K562 (cell line): ENCODE measurements around the gene GPR4.
A peak's percentile ranks its signal among the peaks of the same experiment; 100 is the strongest.

ENCODE experiments used
- CBX3 ChIP-seq, 2 experiments: IDR thresholded peaks; 1 replicate in 1 of 2; 2 replicates in 1 of 2; pipeline ENCODE4 v1.6.1; 2012; ENCODE audit warnings: inconsistent platforms in 2 of 2, low read length in 2 of 2, borderline replicate concordance in 1 of 2, control low read depth in 1 of 2
- CREB1 ChIP-seq, 2 experiments: sonication (generic) in 1 of 2; formaldehyde crosslinking in 1 of 2; IDR thresholded peaks; 2 replicates each; pipeline versions ENCODE4 v1.6.1 to v1.8.0; 2012 to 2022; ENCODE audit warnings: inconsistent platforms in 1 of 2, mild to moderate bottlenecking in 1 of 2, missing genetic modification reagents in 1 of 2, moderate library complexity in 1 of 2
- ESRRB ChIP-seq: fragments of 250-450 bp; sonication (Bioruptor Pico); IDR thresholded peaks from 2 replicates; pipeline ENCODE4 v1.5.0; 2020; ENCODE audit warnings: mild to moderate bottlenecking, moderate library complexity, borderline replicate concordance
- FOS ChIP-seq: IDR thresholded peaks from 3 replicates; pipeline ENCODE4 v1.6.1; 2011; ENCODE audit not compliant: insufficient read length; ENCODE audit errors: extremely low read depth
- HMGN3 ChIP-seq: IDR thresholded peaks from 2 replicates; pipeline ENCODE4 v1.6.1; 2011; ENCODE audit warnings: borderline replicate concordance, low read depth, mild to moderate bottlenecking, mixed read lengths, low read length; ENCODE audit not compliant: insufficient read length; ENCODE audit errors: extremely low read depth
- L3MBTL2 ChIP-seq: fragments of 450-650 bp; IDR thresholded peaks from 2 replicates; pipeline ENCODE4 v1.6.1; 2016; ENCODE audit warnings: mild to moderate bottlenecking, moderate library complexity
- MCM2 ChIP-seq: fragments of 450-650 bp; IDR thresholded peaks from 2 replicates; pipeline ENCODE4 v1.6.1; 2017; ENCODE audit warnings: low read depth, mild to moderate bottlenecking
- POLR2A ChIP-seq: fragments of 450-650 bp; conservative IDR thresholded peaks from 2 replicates; pipeline ENCODE4 v1.6.1; 2016
- RAD21 ChIP-seq, 2 experiments: fragments of 250-450 bp in 1 of 2; fragments of 450-650 bp in 1 of 2; sonication (Bioruptor Pico) in 1 of 2; formaldehyde crosslinking in 1 of 2; IDR thresholded peaks in 1 of 2; conservative IDR thresholded peaks in 1 of 2; 2 replicates each; pipeline versions ENCODE4 v1.4.0 to v1.8.0; 2020 to 2022; ENCODE audit warnings: mild to moderate bottlenecking in 2 of 2, moderate library complexity in 1 of 2
- SP1 ChIP-seq: sonication (generic); formaldehyde crosslinking; IDR thresholded peaks from 2 replicates; pipeline ENCODE4 v1.8.1; 2022; ENCODE audit warnings: mild to moderate bottlenecking, missing genetic modification reagents
- TCF7 ChIP-seq: sonication (generic); IDR thresholded peaks from 2 replicates; pipeline ENCODE4 v1.6.1; 2016; ENCODE audit warnings: antibody characterized with exemption, borderline replicate concordance
- ZNF57 ChIP-seq: fragments of 450-650 bp; formaldehyde crosslinking; IDR thresholded peaks from 2 replicates; pipeline ENCODE4 v1.4.0; 2020; ENCODE audit warnings: mild to moderate bottlenecking, moderate library complexity
- TF ChIP-seq, protein P1 (sequence below): conservative IDR thresholded peaks from 2 replicates; pipeline ENCODE4 v1.6.1; 2011; ENCODE audit warnings: low read depth, mild to moderate bottlenecking, low read length; ENCODE audit not compliant: control insufficient read depth
- TF ChIP-seq, protein P2 (sequence below): sonication (generic); formaldehyde crosslinking; IDR thresholded peaks from 2 replicates; pipeline ENCODE4 v1.8.0; 2022; ENCODE audit warnings: mild to moderate bottlenecking, low read depth, missing genetic modification reagents

- TF ChIP-seq RAD21 (CRISPR knock-in tag; conservative IDR thresholded peaks at IDR 0.05 in 1 of 2, IDR thresholded peaks at IDR 0.05 in 1 of 2) (no peak; a peak in 1 of 4 replicates), HMGN3 (peak; percentile 53), MCM2 (no peak), SP1 (peak; percentile 46; the same call in 1 of the 2 replicates), POLR2A (peak; percentile 71), L3MBTL2 (peak; percentile 29; the same call in 1 of the 2 replicates), TCF7 (no peak), ESRRB (CRISPR knock-in tag) (no peak), CBX3 (IDR thresholded peaks at IDR 0.05; ENCODE audit: borderline replicate concordance in 1 of 2, low read length in 2 of 2) (no peak), CREB1 (IDR thresholded peaks at IDR 0.05) (no peak), CREB1 (CRISPR knock-in tag; IDR thresholded peaks at IDR 0.05) (no peak), ZNF57 (CRISPR knock-in tag) (no peak), FOS (no peak)
- TF ChIP-seq, protein P1, sequence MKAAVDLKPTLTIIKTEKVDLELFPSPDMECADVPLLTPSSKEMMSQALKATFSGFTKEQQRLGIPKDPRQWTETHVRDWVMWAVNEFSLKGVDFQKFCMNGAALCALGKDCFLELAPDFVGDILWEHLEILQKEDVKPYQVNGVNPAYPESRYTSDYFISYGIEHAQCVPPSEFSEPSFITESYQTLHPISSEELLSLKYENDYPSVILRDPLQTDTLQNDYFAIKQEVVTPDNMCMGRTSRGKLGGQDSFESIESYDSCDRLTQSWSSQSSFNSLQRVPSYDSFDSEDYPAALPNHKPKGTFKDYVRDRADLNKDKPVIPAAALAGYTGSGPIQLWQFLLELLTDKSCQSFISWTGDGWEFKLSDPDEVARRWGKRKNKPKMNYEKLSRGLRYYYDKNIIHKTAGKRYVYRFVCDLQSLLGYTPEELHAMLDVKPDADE = no peak; the same call in 1 of the 2 replicates
- TF ChIP-seq, protein P2, sequence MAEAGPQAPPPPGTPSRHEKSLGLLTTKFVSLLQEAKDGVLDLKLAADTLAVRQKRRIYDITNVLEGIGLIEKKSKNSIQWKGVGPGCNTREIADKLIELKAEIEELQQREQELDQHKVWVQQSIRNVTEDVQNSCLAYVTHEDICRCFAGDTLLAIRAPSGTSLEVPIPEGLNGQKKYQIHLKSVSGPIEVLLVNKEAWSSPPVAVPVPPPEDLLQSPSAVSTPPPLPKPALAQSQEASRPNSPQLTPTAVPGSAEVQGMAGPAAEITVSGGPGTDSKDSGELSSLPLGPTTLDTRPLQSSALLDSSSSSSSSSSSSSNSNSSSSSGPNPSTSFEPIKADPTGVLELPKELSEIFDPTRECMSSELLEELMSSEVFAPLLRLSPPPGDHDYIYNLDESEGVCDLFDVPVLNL (CRISPR knock-in tag) = no peak
Measured at GRCh38 chr19:45638930-45639729, 37.1 kb upstream of the GPR4 start, which contains the start of gene EML2.
